GM12878 (cell line): ENCODE data around the gene DCP1A. TPM values are rescaled to one million over a fixed set of nuclear protein-coding genes. Genes with fewer than 3 reads are reported as not detected.

Experiments used
- ATAC-seq: fragments of 200-7000 bp; cut with Tn5 transposase; 3 replicates; pipeline ENCODE4 v1.9.1; 2020; ENCODE audit warnings: mild to moderate bottlenecking, moderate library complexity
- BruUV-seq: library from RNA; stranded (reverse); fragments of 400-500 nt; replicated peaks from 2 replicates; lab custom pipeline; 2021; lab: Mats Ljungman, UMichigan
- CTCF ChIA-PET: fragments of 300-600 bp; sonication (Branson Sonifier 250); formaldehyde crosslinking; extraction: SDS; loops from one replicate; lab custom pipeline; 2021; ENCODE audit warnings: inconsistent platforms; lab: Yijun Ruan, JAX
- POLR2A ChIA-PET: fragments of 350-600 bp; formaldehyde crosslinking; extraction: SDS; loops from one replicate; lab custom pipeline; 2021; ENCODE audit warnings: inconsistent platforms; lab: Charles Lee
- RAD21 ChIA-PET: fragments of 300-600 bp; sonication (Branson Sonifier 250); formaldehyde crosslinking; loops from one replicate; lab custom pipeline; 2023; ENCODE audit warnings: antibody characterized with exemption; ENCODE audit not compliant: unreplicated experiment; lab: Charles Lee
- SMC1A ChIA-PET: fragments of 300-600 bp; sonication (Branson Sonifier 250); formaldehyde crosslinking; loops from one replicate; lab custom pipeline; 2023; ENCODE audit not compliant: unreplicated experiment, uncharacterized antibody; lab: Charles Lee
- DNase-seq: peaks from one replicate; pipeline ENCODE4 v3.0.0-alpha.2; 2011; ENCODE audit warnings: low read depth, low spot score
- FAIRE-seq: peaks from 3 replicates; lab custom pipeline; 2011; peaks lifted over from hg19 to GRCh38; lab: Jason Lieb, UNC
- H2AFZ ChIP-seq: 2 replicates; pipeline ENCODE4 v1.6.0; 2011; ENCODE audit warnings: low read depth, low read length, control low read depth; ENCODE audit not compliant: control insufficient read depth
- H3K27ac ChIP-seq: 2 replicates; pipeline ENCODE4 v1.5.1; 2011; ENCODE audit warnings: control low read depth; ENCODE audit not compliant: control insufficient read depth, insufficient read depth
- H3K27me3 ChIP-seq, 2 experiments: replicated peaks in 1 of 2; 2 replicates each; pipeline versions ENCODE4 v1.6.0 to v1.6.1; 2011; ENCODE audit warnings: low read length in 1 of 2; ENCODE audit not compliant: control insufficient read depth in 2 of 2, insufficient read depth in 2 of 2
- H3K36me3 ChIP-seq, 2 experiments: 2 replicates each; pipeline ENCODE4 v1.5.1; 2011; ENCODE audit warnings: low read length in 1 of 2; ENCODE audit not compliant: control insufficient read depth in 2 of 2, insufficient read depth in 2 of 2
- H3K4me1 ChIP-seq: 2 replicates; pipeline ENCODE4 v1.6.1; 2011; ENCODE audit warnings: mild to moderate bottlenecking, low read length, moderate library complexity, mixed read lengths; ENCODE audit not compliant: control insufficient read depth, insufficient read depth
- H3K4me2 ChIP-seq: 2 replicates; pipeline ENCODE4 v1.6.0; 2011; ENCODE audit warnings: control low read depth; ENCODE audit not compliant: control insufficient read depth, insufficient read depth
- H3K4me3 ChIP-seq: fragments of 200-600 bp; sonication (generic); 2 replicates; pipeline ENCODE4 v1.5.1; 2016
- H3K79me2 ChIP-seq: 2 replicates; pipeline ENCODE4 v1.6.0; 2011; ENCODE audit warnings: low read length; ENCODE audit not compliant: control insufficient read depth, insufficient read depth
- H3K9ac ChIP-seq: 2 replicates; pipeline ENCODE4 v1.8.0; 2011; ENCODE audit warnings: low read length, control low read depth, mixed read lengths; ENCODE audit not compliant: control insufficient read depth, insufficient read depth
- H3K9me3 ChIP-seq: replicated peaks from 3 replicates; pipeline ENCODE4 v1.5.1; 2011; ENCODE audit warnings: mild to moderate bottlenecking, low read length; ENCODE audit not compliant: control insufficient read depth, insufficient read depth
- H4K20me1 ChIP-seq: 2 replicates; pipeline ENCODE4 v1.6.0; 2011; ENCODE audit not compliant: control insufficient read depth, insufficient read depth
- IRF4 ChIP-seq: IDR thresholded peaks from 2 replicates; pipeline ENCODE4 v1.6.1; 2011; ENCODE audit warnings: low read depth, low read length
- NR2C2 ChIP-seq: IDR thresholded peaks from 2 replicates; pipeline ENCODE4 v1.6.1; 2011; ENCODE audit warnings: borderline replicate concordance, low read depth; ENCODE audit not compliant: control insufficient read depth, insufficient read length
- POLR2AphosphoS2 ChIP-seq: IDR thresholded peaks from 2 replicates; pipeline ENCODE4 v1.6.1; 2011; ENCODE audit warnings: low read depth, mild to moderate bottlenecking, low read length, improper control_type of control experiment, moderate library complexity
- TCF7 ChIP-seq: IDR thresholded peaks from 2 replicates; pipeline ENCODE4 v1.6.1; 2014; ENCODE audit warnings: antibody characterized with exemption, borderline replicate concordance
- WGBS: methylation state at CpG from one replicate; pipeline ENCODE4 v1.1.6; 2016; ENCODE audit warnings: low lambda C conversion rate; ENCODE audit not compliant: insufficient replicate concordance, insufficient coverage; ENCODE audit errors: missing lambda C conversion rate; 5-methylcytosine and 5-hydroxymethylcytosine counted together
- in situ Hi-C: fragments of 300-500 bp; cut with MboI; formaldehyde crosslinking; loops from 9 replicates; pipeline ENCODE4 v1.14.3; 2018; ENCODE audit warnings: mixed read lengths
- intact Hi-C: fragments of 100-400 bp; cut with micrococcal nuclease; formaldehyde crosslinking; loops from one replicate; pipeline ENCODE4 v1.14.2; 2022; ENCODE audit not compliant: unreplicated experiment
- polyA plus RNA-seq, 11 experiments: library from polyadenylated mRNA; depleted of rRNA in 4 of 11; unstranded in 6 of 11; stranded (reverse) in 5 of 11; fragments of >200 nt; fragmentation: Nextera tagmentation in 4 of 11; fragmentation: Illumina TruSeq in 1 of 11; extraction: Ambion mirVana in 4 of 11; extraction: Trizol in 1 of 11; gene quantifications; 1 replicate in 1 of 11; 2 replicates in 10 of 11; pipeline versions ENCODE4 v1.2.1 to v1.2.3, GENCODE V29; 2011 to 2016; ENCODE audit warnings: inconsistent platforms in 2 of 11, missing spikeins in 2 of 11, low read depth in 1 of 11
- total RNA-seq, 4 experiments: library from RNA; depleted of rRNA in 3 of 4; stranded (reverse); fragments of >200 nt in 3 of 4; fragmentation: Illumina TruSeq in 1 of 4; extraction: Trizol in 1 of 4; gene quantifications; 2 replicates each; pipeline versions ENCODE4 v1.2.1 to v1.2.3, GENCODE V29; 2013 to 2021
- TF ChIP-seq, protein P1 (sequence below): fragments of 450-650 bp; formaldehyde crosslinking; IDR thresholded peaks from 2 replicates; pipeline ENCODE4 v1.5.0; 2022; ENCODE audit warnings: mild to moderate bottlenecking, missing genetic modification characterization

Gene DCP1A
- total and polyA plus RNA-seq, 10 of the 15 experiments (the other 5 are each of a cell fraction or from before 2014, with no cell fraction given) = 12.5 to 34.6 (median 16.3) TPM

DNA sequence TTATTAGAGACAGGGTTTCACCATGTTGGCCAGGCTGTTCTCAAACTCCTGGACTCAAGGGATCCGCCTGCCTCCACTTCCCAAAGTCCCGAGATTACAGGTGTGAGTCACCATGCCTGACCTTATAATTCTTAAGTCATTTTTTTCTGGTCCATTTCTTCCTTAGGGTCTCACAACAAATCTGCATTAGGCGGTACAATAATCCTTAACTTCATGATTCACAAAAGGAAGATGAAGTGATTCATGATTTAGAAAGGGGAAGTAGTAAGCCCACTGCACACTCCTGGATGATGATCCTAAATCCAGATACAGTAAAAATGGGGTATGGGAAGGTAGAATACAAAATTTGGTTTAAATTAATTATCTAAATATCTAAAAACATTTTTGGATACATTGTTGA, 46.5 kb downstream of the DCP1A start:
- no TSS peak for BruUV-seq
- RAD21 ChIA-PET = interaction anchor here (0.6 kb wide), 1 partner anchor 393 kb away, joined by 3 read pairs; no protein-coding TSS in a partner anchor
- WGBS = 94% methylated on average over 3 of the region's 3 CpGs
- POLR2A ChIA-PET = interaction anchor here (0.7 kb wide), 1 partner anchor 444 kb away, joined by 3 read pairs; no protein-coding TSS in a partner anchor
- intact Hi-C loops (no loop called here), in situ Hi-C loops (no loop called here)
- H3K36me3 ChIP-seq = peaks cover 4 to 23% of the 10 kb centered on the region in 2 experiments
- H3K79me2 ChIP-seq = no peaks in the 10 kb centered on the region
- no peak for FAIRE-seq
- no peak overlapping the region for H2AFZ ChIP-seq
- no peaks in the 10 kb centered on the region for H3K9me3 ChIP-seq
- DNase-seq = no peak
- H3K27ac ChIP-seq = no peak overlapping the region
- no peak overlapping the region for H3K9ac ChIP-seq
- no peaks in the 10 kb centered on the region for H3K27me3 ChIP-seq
- SMC1A ChIA-PET = interaction anchor here (0.7 to 1.0 kb wide), 2 partner anchors 33 to 405 kb away, joined by 3 read pairs; no protein-coding TSS in a partner anchor
- no peaks in the 10 kb centered on the region for H4K20me1 ChIP-seq
- CTCF ChIA-PET = interaction anchor here (1.0 to 1.9 kb wide), 3 partner anchors 10 to 187 kb away, joined by 3 to 5 read pairs (median 4); no protein-coding TSS in a partner anchor
- no peaks in the 10 kb centered on the region for H3K4me1 ChIP-seq
- no peak overlapping the region for H3K4me3 ChIP-seq
- no peak overlapping the region for H3K4me2 ChIP-seq
- TF ChIP-seq TCF7 (no peak), POLR2AphosphoS2 (no peak), NR2C2 (no peak), IRF4 (no peak)
- TF ChIP-seq, protein P1, sequence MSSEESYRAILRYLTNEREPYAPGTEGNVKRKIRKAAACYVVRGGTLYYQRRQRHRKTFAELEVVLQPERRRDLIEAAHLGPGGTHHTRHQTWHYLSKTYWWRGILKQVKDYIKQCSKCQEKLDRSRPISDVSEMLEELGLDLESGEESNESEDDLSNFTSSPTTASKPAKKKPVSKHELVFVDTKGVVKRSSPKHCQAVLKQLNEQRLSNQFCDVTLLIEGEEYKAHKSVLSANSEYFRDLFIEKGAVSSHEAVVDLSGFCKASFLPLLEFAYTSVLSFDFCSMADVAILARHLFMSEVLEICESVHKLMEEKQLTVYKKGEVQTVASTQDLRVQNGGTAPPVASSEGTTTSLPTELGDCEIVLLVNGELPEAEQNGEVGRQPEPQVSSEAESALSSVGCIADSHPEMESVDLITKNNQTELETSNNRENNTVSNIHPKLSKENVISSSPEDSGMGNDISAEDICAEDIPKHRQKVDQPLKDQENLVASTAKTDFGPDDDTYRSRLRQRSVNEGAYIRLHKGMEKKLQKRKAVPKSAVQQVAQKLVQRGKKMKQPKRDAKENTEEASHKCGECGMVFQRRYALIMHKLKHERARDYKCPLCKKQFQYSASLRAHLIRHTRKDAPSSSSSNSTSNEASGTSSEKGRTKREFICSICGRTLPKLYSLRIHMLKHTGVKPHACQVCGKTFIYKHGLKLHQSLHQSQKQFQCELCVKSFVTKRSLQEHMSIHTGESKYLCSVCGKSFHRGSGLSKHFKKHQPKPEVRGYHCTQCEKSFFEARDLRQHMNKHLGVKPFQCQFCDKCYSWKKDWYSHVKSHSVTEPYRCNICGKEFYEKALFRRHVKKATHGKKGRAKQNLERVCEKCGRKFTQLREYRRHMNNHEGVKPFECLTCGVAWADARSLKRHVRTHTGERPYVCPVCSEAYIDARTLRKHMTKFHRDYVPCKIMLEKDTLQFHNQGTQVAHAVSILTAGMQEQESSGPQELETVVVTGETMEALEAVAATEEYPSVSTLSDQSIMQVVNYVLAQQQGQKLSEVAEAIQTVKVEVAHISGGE (CRISPR knock-in tag) = no peak
- no peak for ATAC-seq
